Astrocyte of the cerebellum (primary cell): ENCODE results near the gene GABRA1.

Experiments
- DNase-seq: peaks from one replicate; pipeline ENCODE4 v3.0.0-alpha.2; 2011; ENCODE audit warnings: low read depth
- H3K4me3 ChIP-seq: 2 replicates; pipeline ENCODE4 v1.5.1; 2011; ENCODE audit warnings: mild to moderate bottlenecking, low read depth, low read length, moderate library complexity
- CTCF ChIP-seq: IDR thresholded peaks from 2 replicates; pipeline ENCODE4 v1.5.1; 2012; ENCODE audit warnings: low read length, low read depth, moderate library complexity, mild to moderate bottlenecking; ENCODE audit errors: missing control alignments
- in situ Hi-C: cut with HindIII; loops from 2 replicates; pipeline ENCODE4 v1.10.0; 2017; ENCODE audit warnings: low sequenced_read_pairs

Gene GABRA1

GRCh38 chr5:161895514-161895913, 47.6 kb downstream of the GABRA1 start:
- no peak for TF ChIP-seq CTCF
- in situ Hi-C loops = no loop called here
- H3K4me3 ChIP-seq = no peak overlapping the region
- DNase-seq = no peak

GRCh38 chr5:161897033-161897432, 49.1 kb downstream of the GABRA1 start:
- no peak for DNase-seq
- in situ Hi-C loops = no loop called here
- no peak for TF ChIP-seq CTCF
- no peak overlapping the region for H3K4me3 ChIP-seq

GRCh38 chr5:161899590-161899989, 51.7 kb downstream of the GABRA1 start:
- in situ Hi-C loops = no loop called here
- no peak overlapping the region for H3K4me3 ChIP-seq
- TF ChIP-seq CTCF = no peak
- no peak for DNase-seq

- DNase-seq = no peak
- TF ChIP-seq CTCF = no peak
- in situ Hi-C loops = no loop called here
- H3K4me3 ChIP-seq = no peak overlapping the region
Observed at GRCh38 chr5:161900981-161901380, 53.1 kb downstream of the GABRA1 start.

GRCh38 chr5:161921781-161922180, 73.9 kb downstream of the GABRA1 start:
- in situ Hi-C loops = no loop called here
- no peak overlapping the region for H3K4me3 ChIP-seq
- TF ChIP-seq CTCF = no peak
- no peak for DNase-seq

GRCh38 chr5:161924270-161924669, 76.3 kb downstream of the GABRA1 start:
- no peak for DNase-seq
- in situ Hi-C loops = no loop called here
- H3K4me3 ChIP-seq = no peak overlapping the region
- TF ChIP-seq CTCF = no peak

GRCh38 chr5:161925960-161926359, 78.0 kb downstream of the GABRA1 start:
- DNase-seq = no peak
- in situ Hi-C loops = no loop called here
- TF ChIP-seq CTCF = no peak
- H3K4me3 ChIP-seq = no peak overlapping the region
